Esophagus (tissue), 2 donors: ENCODE results near the gene PALLD. TPM values are rescaled to one million over a fixed set of nuclear protein-coding genes. Genes with fewer than 3 reads are reported as not detected.

Source experiments
- H3K27ac ChIP-seq, 2 donors: one replicate each; pipeline ENCODE4 v1.5.1; 2013; ENCODE audit warnings: low read depth in 2 of 2, mild to moderate bottlenecking in 2 of 2, inconsistent platforms in 1 of 2, low read length in 1 of 2, moderate library complexity in 1 of 2
- H3K27me3 ChIP-seq, 2 donors: one replicate each; pipeline ENCODE4 v1.6.1; 2013; ENCODE audit warnings: low read length in 2 of 2, control low read depth in 1 of 2, mild to moderate bottlenecking in 1 of 2; ENCODE audit not compliant: insufficient read depth in 2 of 2, control insufficient read depth in 1 of 2
- H3K36me3 ChIP-seq, 2 donors: one replicate each; pipeline ENCODE4 v1.6.1; 2013; ENCODE audit warnings: low read length in 1 of 2; ENCODE audit not compliant: control insufficient read depth in 2 of 2, insufficient read depth in 2 of 2
- H3K4me1 ChIP-seq, 2 donors: one replicate each; pipeline ENCODE4 v1.6.1; 2013; ENCODE audit warnings: low read length in 1 of 2; ENCODE audit not compliant: control insufficient read depth in 2 of 2, insufficient read depth in 2 of 2
- H3K4me3 ChIP-seq, 2 donors: one replicate each; pipeline ENCODE4 v1.5.1; 2013; ENCODE audit warnings: low read length in 2 of 2, mild to moderate bottlenecking in 2 of 2, low read depth in 1 of 2, moderate library complexity in 1 of 2
- H3K9me3 ChIP-seq, 2 donors: one replicate each; pipeline ENCODE4 v1.6.1; 2013; ENCODE audit warnings: mild to moderate bottlenecking in 2 of 2, low read depth in 1 of 2, low read length in 1 of 2, moderate library complexity in 1 of 2; ENCODE audit not compliant: control insufficient read depth in 2 of 2, insufficient read depth in 1 of 2
- WGBS, 2 donors: extraction: QIAGEN DNeasy Blood & Tissue Kit; methylation state at CpG; one replicate each; pipeline ENCODE4 v1.1.7; 2013; 5-methylcytosine and 5-hydroxymethylcytosine counted together
- polyA plus RNA-seq, 2 donors: library from polyadenylated mRNA; stranded (reverse); fragments of 200-250 nt; gene quantifications; one replicate each; pipeline ENCODE4 v1.2.3, GENCODE V29; 2013
- donor health status: healthy with polysubstance abuse.
- donor health status: Bipolar disorder and iron deficiency.

PALLD gene
- polyA plus RNA-seq, 2 donors: 34.7 to 101 TPM

- Histone ChIP-seq H3K27me3 (no peaks in the 10 kb centered on the region), H3K4me3 (no peak overlapping the region), H3K9me3 (no peaks in the 10 kb centered on the region), H3K4me1 (peaks cover 0 to 4% of the 10 kb centered on the region in 2 donors), H3K36me3 (no peaks in the 10 kb centered on the region), H3K27ac (no peak overlapping the region)
- 96 to 100% methylated on average over 1 of the region's 1 CpG for WGBS, 2 donors
Measured at GRCh38 chr4:168519576-168519975, 22.7 kb downstream of the PALLD start.

- Histone ChIP-seq H3K27me3 (no peaks in the 10 kb centered on the region), H3K4me3 (no peak overlapping the region), H3K4me1 (no peaks in the 10 kb centered on the region), H3K27ac (no peak overlapping the region), H3K36me3 (no peaks in the 10 kb centered on the region), H3K9me3 (no peaks in the 10 kb centered on the region)
- WGBS, 2 donors: 28 to 53% methylated on average over 2 of the region's 2 CpGs
Measured at GRCh38 chr4:168521721-168522120, 24.9 kb downstream of the PALLD start.

- H3K9me3 ChIP-seq: no peaks in the 10 kb centered on the region
- H3K36me3 ChIP-seq: no peaks in the 10 kb centered on the region
- 51 to 64% methylated on average over 2 of the region's 2 CpGs for WGBS, 2 donors
- H3K27me3 ChIP-seq: no peaks in the 10 kb centered on the region
- no peaks in the 10 kb centered on the region for H3K4me1 ChIP-seq
- H3K4me3 ChIP-seq: no peak overlapping the region
- no peak overlapping the region for H3K27ac ChIP-seq
Measured at GRCh38 chr4:168522356-168522755, 25.5 kb downstream of the PALLD start.

GRCh38 chr4:168522829-168523489, 26.1 kb downstream of the PALLD start:
- 66 to 71% methylated on average over 2 of the region's 2 CpGs for WGBS, 2 donors
- Histone ChIP-seq H3K4me1 (no peaks in the 10 kb centered on the region), H3K36me3 (no peaks in the 10 kb centered on the region), H3K9me3 (no peaks in the 10 kb centered on the region), H3K27ac (no peak overlapping the region), H3K27me3 (no peaks in the 10 kb centered on the region), H3K4me3 (no peak overlapping the region)

GRCh38 chr4:168524006-168524405, 27.2 kb downstream of the PALLD start:
- Histone ChIP-seq H3K27me3 (peaks cover 0 to 2% of the 10 kb centered on the region in 2 donors), H3K4me3 (no peak overlapping the region), H3K4me1 (no peaks in the 10 kb centered on the region), H3K27ac (no peak overlapping the region), H3K9me3 (no peaks in the 10 kb centered on the region), H3K36me3 (no peaks in the 10 kb centered on the region)

- Histone ChIP-seq H3K9me3 (no peaks in the 10 kb centered on the region), H3K27me3 (peaks cover 0 to 2% of the 10 kb centered on the region in 2 donors), H3K4me1 (no peaks in the 10 kb centered on the region), H3K36me3 (no peaks in the 10 kb centered on the region), H3K27ac (no peak overlapping the region), H3K4me3 (no peak overlapping the region)
- 54 to 55% methylated on average over 3 of the region's 3 CpGs for WGBS, 2 donors
Measured at GRCh38 chr4:168524897-168525296, 28.0 kb downstream of the PALLD start.

- Histone ChIP-seq H3K4me1 (no peaks in the 10 kb centered on the region), H3K4me3 (no peak overlapping the region), H3K9me3 (no peaks in the 10 kb centered on the region), H3K27me3 (peaks cover 0 to 2% of the 10 kb centered on the region in 2 donors), H3K27ac (no peak overlapping the region), H3K36me3 (no peaks in the 10 kb centered on the region)
- 83 to 93% methylated on average over 1 of the region's 1 CpG for WGBS, 2 donors
Measured at GRCh38 chr4:168527560-168527959, 30.7 kb downstream of the PALLD start.

GRCh38 chr4:168528131-168528949, 31.5 kb downstream of the PALLD start:
- no peak overlapping the region for H3K4me3 ChIP-seq
- H3K27me3 ChIP-seq: peaks cover 0 to 2% of the 10 kb centered on the region in 2 donors
- H3K9me3 ChIP-seq: no peaks in the 10 kb centered on the region
- H3K4me1 ChIP-seq: no peaks in the 10 kb centered on the region
- H3K27ac ChIP-seq: no peak overlapping the region
- 74 to 81% methylated on average over 8 of the region's 8 CpGs for WGBS, 2 donors
- no peaks in the 10 kb centered on the region for H3K36me3 ChIP-seq

- Histone ChIP-seq H3K27me3 (peaks cover 0 to 4% of the 10 kb centered on the region in 2 donors), H3K4me1 (no peaks in the 10 kb centered on the region), H3K9me3 (no peaks in the 10 kb centered on the region), H3K27ac (no peak overlapping the region), H3K36me3 (no peaks in the 10 kb centered on the region), H3K4me3 (no peak overlapping the region)
- 90 to 92% methylated on average over 6 of the region's 6 CpGs for WGBS, 2 donors
Measured at GRCh38 chr4:168529257-168529656, 32.4 kb downstream of the PALLD start.

GRCh38 chr4:168531305-168531704, 34.5 kb downstream of the PALLD start:
- no peaks in the 10 kb centered on the region for H3K36me3 ChIP-seq
- H3K27ac ChIP-seq: no peak overlapping the region
- H3K9me3 ChIP-seq: no peaks in the 10 kb centered on the region
- H3K4me3 ChIP-seq: no peak overlapping the region
- no peaks in the 10 kb centered on the region for H3K4me1 ChIP-seq
- 90 to 93% methylated on average over 4 of the region's 4 CpGs for WGBS, 2 donors
- H3K27me3 ChIP-seq: peaks cover 0 to 4% of the 10 kb centered on the region in 2 donors
